ENCODE results near the gene TIMM23. TPM values are rescaled to one million over a fixed set of nuclear protein-coding genes. Genes with fewer than 3 reads are reported as not detected.
"Not testable (repeated sequence)": the region's sequence is repeated elsewhere in the genome, so short reads cannot be mapped to it uniquely, and the experiment has no call there.

Gene TIMM23
- total RNA-seq, 1 experiment from 2014 or later: 125 TPM

DNA sequence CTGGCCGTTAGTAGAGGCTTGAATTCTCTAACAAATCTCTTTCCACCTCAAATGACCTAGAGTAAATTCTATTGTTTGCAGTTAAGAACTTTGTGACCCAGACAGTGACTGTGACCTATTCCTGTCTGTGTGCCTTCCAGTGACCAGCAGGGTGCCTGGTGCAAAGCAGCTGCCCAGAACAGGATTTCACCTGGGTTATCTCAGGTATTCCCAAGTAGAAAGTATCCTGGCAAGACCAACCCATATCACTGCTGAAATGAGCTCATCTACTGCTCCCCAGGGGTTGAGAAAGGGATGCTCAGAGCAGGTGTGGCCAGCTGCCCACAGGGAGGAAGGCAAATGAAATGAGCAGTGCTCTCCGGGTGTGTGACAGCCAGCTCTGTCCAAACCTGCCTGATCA is 75.9 kb downstream of the TIMM23 start:
- no peak for DNase-seq (ENCODE audit: low spot score)
- BruUV-seq (replicated peaks): no TSS peak
- H3K4me1 ChIP-seq (ENCODE audit: insufficient read depth, low read length, poor library complexity, severe bottlenecking): no peaks in the 10 kb centered on the region
- H3K36me3 ChIP-seq (ENCODE audit: insufficient read depth, low read length, poor library complexity, severe bottlenecking): no peaks in the 10 kb centered on the region
- ChIA-PET POLR2A (ENCODE audit: low non-redundant PET) (no interaction called here), CTCF (no interaction called here)
- no peaks in the 10 kb centered on the region for H3K9me3 ChIP-seq (ENCODE audit: low read depth, low read length, poor library complexity, severe bottlenecking)
- peaks cover 12% of the 10 kb centered on the region for H3K27me3 ChIP-seq (replicated peaks; ENCODE audit: insufficient read depth, low read depth, low read length, poor library complexity)
- TF ChIP-seq, protein P1, sequence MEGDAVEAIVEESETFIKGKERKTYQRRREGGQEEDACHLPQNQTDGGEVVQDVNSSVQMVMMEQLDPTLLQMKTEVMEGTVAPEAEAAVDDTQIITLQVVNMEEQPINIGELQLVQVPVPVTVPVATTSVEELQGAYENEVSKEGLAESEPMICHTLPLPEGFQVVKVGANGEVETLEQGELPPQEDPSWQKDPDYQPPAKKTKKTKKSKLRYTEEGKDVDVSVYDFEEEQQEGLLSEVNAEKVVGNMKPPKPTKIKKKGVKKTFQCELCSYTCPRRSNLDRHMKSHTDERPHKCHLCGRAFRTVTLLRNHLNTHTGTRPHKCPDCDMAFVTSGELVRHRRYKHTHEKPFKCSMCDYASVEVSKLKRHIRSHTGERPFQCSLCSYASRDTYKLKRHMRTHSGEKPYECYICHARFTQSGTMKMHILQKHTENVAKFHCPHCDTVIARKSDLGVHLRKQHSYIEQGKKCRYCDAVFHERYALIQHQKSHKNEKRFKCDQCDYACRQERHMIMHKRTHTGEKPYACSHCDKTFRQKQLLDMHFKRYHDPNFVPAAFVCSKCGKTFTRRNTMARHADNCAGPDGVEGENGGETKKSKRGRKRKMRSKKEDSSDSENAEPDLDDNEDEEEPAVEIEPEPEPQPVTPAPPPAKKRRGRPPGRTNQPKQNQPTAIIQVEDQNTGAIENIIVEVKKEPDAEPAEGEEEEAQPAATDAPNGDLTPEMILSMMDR (conservative IDR thresholded peaks at IDR 0.05; ENCODE audit: low read depth, low read length): no peak
- no peak for TF ChIP-seq EZH2 (IDR thresholded peaks at IDR 0.05; ENCODE audit: borderline replicate concordance, low read depth, low read length, poor library complexity, severe bottlenecking)
- H3K4me3 ChIP-seq (ENCODE audit: low read depth, low read length, poor library complexity, severe bottlenecking): no peak overlapping the region
- intact Hi-C loops (cut with micrococcal nuclease; ENCODE audit: unreplicated experiment): no loop called here
- H3K27ac ChIP-seq (ENCODE audit: low read depth, low read length, poor library complexity, severe bottlenecking): no peak overlapping the region

DNA sequence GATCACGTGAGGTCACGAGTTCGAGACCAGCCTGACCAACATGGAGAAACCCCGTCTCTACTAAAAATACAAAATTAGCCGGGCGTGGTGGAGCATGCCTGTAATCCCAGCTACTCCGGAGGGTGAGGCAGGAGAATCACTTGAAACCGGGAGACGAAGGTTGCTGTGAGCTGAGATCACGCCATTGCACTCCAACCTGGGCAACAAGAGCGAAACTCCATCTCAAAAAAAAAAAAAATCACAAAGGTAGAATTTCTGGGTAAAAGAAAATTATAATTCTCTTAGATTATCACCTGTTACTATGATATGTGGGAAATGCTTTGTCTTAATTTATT is 77.2 kb downstream of the TIMM23 start:
- POLR2A ChIA-PET (ENCODE audit: low non-redundant PET); H3K4me3 ChIP-seq (ENCODE audit: low read depth, low read length, poor library complexity, severe bottlenecking); H3K27ac ChIP-seq (ENCODE audit: low read depth, low read length, poor library complexity, severe bottlenecking); intact Hi-C loops (cut with micrococcal nuclease; ENCODE audit: unreplicated experiment); H3K9me3 ChIP-seq (ENCODE audit: low read depth, low read length, poor library complexity, severe bottlenecking); DNase-seq (ENCODE audit: low spot score); BruUV-seq (replicated peaks); H3K4me1 ChIP-seq (ENCODE audit: insufficient read depth, low read length, poor library complexity, severe bottlenecking); H3K36me3 ChIP-seq (ENCODE audit: insufficient read depth, low read length, poor library complexity, severe bottlenecking); CTCF ChIA-PET: not testable (repeated sequence)
- peaks cover 12% of the 10 kb centered on the region for H3K27me3 ChIP-seq (replicated peaks; ENCODE audit: insufficient read depth, low read depth, low read length, poor library complexity)

DNA sequence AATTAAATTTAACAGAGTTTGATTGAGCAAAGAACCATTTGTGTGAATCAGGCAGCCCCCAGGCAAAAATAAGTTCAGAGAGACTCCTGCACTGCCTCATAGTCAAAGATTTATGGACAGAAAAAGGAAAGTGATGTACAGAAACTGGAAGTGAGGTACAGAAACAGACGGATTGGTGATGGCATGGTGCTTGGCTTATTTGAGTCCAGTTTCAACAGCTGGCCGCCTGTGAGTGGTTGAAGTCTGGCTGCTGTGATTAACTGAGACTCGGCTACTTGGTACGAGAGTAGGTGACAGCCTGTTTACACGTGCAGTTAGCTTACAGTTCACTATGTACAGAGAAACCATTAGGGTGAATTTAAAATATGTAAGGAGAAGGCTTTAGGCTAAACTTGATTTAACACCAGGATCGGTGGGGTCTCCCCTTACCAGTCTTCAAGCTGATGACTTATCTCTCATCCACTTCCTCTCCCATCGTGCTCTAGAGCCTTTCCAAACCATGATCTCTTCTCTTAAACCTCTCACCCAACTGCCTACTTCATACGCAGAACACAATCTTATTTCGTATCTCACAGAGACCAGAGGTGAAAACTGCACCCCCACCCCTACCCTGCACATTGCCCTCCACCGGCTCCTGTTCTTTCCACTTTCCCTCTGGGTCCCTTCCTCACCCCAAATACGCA is 78.8 kb downstream of the TIMM23 start:
- peaks cover 12% of the 10 kb centered on the region for H3K27me3 ChIP-seq (replicated peaks; ENCODE audit: insufficient read depth, low read depth, low read length, poor library complexity)
- intact Hi-C loops (cut with micrococcal nuclease; ENCODE audit: unreplicated experiment): no loop called here
- CTCF ChIA-PET: no interaction called here
- no peak overlapping the region for H3K4me3 ChIP-seq (ENCODE audit: low read depth, low read length, poor library complexity, severe bottlenecking)
- no peak for TF ChIP-seq EZH2 (IDR thresholded peaks at IDR 0.05; ENCODE audit: borderline replicate concordance, low read depth, low read length, poor library complexity, severe bottlenecking)
- TF ChIP-seq, protein P1 (conservative IDR thresholded peaks at IDR 0.05; ENCODE audit: low read depth, low read length): no peak
- POLR2A ChIA-PET (ENCODE audit: low non-redundant PET): no interaction called here
- no peak overlapping the region for H3K27ac ChIP-seq (ENCODE audit: low read depth, low read length, poor library complexity, severe bottlenecking)
- no peaks in the 10 kb centered on the region for H3K36me3 ChIP-seq (ENCODE audit: insufficient read depth, low read length, poor library complexity, severe bottlenecking)
- no TSS peak for BruUV-seq (replicated peaks)
- H3K4me1 ChIP-seq (ENCODE audit: insufficient read depth, low read length, poor library complexity, severe bottlenecking): no peaks in the 10 kb centered on the region
- DNase-seq (ENCODE audit: low spot score): no peak
- no peaks in the 10 kb centered on the region for H3K9me3 ChIP-seq (ENCODE audit: low read depth, low read length, poor library complexity, severe bottlenecking)

Measured in A673 (cell line).